Activated T-helper 1 cell treated with Interleukin-2 at 50 U/mL for 16 hours (primary cell): ENCODE data around the gene CELA1.

Experiments used
- DNase-seq: peaks from one replicate; pipeline ENCODE4 v3.0.0-alpha.2; 2020; ENCODE audit warnings: low read depth

CELA1 gene

DNA sequence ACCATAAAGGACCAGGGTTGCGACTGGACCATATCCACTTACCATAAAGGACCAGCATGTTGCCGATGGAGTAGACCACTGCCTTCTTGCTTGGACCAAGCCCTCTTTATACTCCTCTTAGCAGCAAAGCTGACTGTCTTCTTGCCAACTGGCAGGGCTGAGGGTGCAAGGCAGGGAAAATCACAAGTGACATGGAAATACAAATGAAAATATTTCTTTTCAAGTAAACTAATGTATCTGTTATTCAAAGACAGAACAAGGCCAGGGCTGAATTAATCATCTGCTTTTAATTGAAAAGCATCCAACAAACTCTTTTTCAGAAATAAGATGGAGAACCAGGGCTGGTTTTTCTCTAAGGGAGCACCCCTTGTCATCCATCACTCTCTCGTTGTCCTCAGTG lies at the start of gene CELA1:
Gene CELA1 (minus strand): TSS at position 99 of the 400 bp plus-strand sequence. CDS start 41 bp downstream, at position 58.
- no peak for DNase-seq

DNA sequence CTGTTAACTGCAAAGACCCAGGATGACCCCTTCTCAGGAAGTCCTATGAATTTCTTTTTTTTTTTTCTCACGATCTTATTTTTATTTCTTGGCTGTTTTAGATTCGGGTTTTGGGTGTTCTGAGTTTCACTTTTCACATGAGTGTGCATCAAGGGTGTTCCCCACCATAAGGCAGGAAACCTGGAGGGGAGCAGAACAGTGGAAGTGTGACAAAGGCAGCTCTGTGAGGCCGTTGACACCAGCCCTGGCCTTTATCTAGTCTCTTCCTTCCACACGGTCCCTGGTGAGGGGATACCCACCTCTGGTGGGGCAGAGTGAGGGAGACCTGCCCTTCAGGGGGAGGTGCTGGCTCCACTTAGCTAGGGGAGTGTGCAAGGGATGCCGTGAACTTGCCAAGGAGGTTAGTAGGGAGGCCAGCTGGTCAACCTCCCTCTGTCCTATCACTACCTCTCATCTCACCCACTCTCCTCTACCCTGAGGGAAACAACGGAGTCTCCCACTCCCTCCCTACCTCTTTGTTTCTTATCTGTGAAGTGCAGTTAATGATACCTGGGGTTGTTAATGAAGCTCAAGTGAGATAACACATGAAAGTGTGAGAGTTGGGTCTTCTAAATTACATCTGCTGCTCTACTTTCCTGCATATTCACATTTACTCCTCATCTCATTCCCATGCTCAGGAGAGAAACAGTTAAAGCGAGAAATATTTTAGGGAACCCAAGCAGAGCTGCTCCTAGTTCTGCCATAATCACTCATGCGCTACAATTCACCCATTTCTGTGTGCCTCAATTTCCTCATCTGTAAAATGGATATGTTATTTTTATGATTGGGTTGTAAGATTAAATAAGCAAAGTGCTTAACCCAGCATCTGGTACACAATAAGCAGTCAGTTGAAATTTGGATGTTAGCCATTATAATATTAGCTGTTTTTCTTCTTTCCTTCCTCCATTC lies 49.1 kb upstream of the CELA1 start:
- no peak for DNase-seq

DNA sequence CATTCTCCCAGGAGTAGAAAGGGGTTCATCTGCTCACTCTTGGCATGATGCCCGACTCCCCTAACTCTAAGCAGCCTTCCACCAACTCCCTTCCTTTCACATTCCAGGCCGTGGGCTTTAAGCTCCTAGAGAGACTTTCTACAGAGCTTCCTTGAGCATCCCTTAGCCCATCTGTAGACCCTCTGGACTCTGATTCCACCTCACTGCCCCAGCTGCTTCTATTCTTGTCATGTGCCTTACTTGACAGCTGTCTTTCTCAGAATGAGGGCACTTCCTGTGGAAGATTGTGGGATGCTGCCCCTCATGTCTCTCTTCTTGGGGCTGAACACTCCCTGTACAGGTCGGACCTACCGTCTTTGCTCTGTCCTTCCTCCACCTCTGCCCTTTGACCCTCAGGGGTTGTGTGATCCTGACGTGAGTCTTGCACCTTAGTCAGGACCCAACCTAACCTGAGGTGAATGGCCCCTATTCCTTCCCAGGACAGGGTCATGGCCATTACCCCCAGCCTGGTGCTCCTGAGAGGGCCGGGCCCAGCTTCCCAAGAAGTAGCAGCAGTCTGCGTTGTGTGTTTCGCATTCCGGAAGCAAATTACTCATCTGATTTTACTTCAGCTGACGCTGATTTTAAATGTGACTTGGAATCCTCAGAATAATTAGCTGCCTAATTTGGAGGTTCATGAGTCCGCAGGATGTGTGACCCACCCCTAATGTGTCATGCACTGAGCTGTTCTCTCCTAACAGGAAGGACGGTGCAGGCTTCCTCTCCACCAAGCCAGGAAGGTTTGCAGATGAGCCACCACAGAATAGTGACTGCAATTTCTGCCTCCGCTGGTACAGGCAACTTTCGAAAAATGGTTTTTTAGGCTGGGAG lies 47.4 kb upstream of the CELA1 start:
- peak; percentile 39 for DNase-seq

DNA sequence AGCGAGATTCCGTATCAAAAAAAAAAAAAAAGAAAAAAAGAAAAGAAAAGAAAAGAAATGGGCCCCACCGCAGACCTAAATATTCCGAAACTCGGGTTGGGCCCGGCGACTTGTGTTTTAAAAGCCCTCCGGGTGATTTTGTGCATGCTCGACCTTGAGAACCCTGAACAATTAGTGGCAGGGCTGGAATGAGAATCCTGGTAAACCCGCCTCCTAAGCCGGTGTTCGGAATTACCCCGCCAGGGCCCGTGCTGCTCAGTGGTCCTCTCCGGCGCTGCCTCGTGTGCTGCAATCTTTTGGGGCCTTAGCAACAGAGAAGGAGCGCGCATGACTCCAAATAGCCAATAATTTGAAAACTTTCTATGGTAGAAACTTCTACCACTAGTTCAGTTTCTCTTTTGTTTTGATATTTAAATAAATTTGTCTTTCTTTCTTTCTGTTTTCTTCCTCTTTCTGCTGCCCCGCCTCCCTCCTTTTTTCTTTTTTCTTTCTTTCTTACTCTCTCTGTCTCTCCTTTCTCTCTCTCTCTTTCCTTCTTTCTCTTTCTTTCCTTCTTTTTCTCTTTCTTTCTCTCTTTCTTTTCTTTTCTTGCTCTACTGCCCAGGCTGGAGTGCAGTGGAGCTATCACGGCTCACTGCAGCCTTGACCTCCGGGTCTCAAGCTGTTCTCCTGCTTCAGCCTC lies 46.2 kb upstream of the CELA1 start:
- DNase-seq, result no peak

DNA sequence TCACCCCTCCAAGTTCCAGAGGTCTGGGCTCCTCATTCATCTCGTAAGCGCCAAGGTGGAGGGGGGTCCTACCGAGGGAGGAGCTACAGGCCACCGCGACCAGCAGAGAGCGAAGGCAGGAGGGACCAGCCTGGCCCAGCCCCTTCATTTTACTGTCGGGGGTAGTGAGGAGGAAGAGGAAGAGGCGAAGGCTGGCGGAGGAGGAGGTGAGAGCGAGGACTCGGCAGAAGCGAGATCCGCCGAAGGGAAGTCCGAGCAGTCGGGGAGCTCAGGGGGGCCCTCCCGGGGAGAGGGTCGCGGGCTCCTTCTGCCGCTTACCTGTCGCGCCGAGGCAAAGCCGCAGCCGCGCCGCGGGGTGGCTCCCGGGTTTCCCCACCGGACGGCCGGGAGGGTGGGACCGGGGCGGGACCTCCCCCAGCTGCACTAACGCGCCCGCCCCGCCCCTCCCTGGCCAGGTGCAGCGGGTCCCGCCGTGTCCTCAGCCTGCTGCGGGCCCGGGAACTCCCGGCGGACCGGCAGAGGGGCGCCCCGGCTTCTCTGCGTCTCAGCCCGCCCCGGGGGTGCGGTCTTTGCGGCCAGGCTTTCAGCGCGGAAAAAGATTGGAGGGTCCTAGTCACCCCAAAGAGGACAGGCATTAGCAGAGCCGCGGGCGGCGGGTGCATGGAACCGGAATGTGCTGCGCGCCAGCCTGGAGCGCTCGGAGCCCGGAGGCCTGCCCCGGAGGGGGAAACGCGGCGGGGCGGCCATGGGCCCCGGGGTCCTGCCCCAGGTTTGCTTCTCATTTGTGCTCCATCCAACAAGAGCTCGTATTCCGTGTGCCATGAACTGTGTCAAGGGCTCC lies 45.0 kb upstream of the CELA1 start, which contains the start of gene GALNT6:
Gene GALNT6 (minus strand): TSS at position 124 of the 841 bp plus-strand sequence. CDS start 11,625 bp downstream, outside the sequence.
- peak; percentile 64 for DNase-seq

DNA sequence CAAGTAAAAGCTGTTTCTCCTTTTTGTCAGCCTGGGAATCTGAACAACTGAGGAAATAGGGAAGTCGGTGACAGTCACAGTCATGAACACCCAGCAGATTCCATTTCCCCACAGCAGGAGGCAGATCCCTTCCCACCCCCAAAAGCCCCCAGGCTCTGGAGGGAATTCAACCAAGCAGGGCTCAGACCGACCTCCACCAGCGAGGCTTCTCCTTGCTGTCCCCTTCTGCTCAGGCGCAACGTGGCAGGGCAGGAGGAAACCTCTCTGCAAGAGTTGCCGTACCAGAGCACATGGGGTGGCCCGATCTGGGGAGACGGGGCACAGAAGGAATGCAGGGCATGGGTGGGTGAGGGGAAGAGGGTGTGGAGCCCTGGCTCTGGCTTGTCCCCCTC lies 44.4 kb upstream of the CELA1 start:
- no peak for DNase-seq

DNA sequence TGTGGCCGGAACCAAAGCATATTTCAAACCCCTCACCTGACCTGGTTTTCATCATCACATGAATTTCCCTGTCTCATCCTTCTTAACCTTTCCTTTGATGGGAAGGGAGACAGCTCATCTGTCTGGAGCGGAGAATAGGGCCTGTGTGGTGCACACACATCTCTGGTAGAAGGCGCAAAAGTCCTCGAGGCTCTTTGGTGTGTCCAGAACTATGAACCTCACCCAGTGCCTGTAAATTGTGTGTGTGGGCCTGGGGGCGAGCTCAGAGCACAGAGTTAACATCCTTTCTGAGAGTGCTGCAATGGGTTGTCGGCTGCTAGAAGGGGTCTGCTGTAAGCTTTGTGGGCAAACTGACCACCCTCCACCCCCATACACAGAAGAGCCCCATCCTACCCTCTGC lies 44.0 kb upstream of the CELA1 start:
- no peak for DNase-seq

DNA sequence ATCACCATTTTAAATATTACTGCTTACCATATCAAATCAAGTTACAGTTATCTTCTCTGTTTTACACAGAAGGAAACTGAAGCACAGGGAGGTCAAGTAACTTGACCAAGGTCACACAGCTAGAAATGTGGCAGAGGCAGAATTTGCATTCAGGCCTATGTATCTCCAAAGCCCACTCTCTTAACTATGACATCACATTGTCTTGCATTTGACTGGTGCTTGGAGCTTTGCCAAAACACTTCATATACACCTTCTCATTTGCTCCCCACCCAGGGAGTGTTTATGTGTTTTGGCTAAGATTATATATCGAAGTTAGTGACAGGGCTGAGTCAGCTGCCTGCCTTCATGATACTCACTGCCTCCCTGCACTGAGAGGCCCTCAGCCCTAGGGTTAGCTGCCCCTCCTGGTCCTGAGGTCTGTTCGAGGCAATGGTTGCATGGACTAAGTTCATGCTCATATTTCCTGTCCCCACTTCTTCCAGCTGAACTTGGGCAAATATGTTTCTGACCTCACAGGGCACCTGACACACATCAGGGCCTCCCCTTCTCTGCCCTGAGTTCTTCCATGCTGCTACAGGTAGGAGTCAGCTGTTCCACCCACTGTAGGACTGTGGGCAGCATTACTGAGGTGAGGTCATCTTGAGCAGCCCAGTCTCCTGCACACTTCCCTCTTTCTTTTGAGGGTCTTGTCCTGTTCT lies 43.0 kb upstream of the CELA1 start:
- no peak for DNase-seq

DNA sequence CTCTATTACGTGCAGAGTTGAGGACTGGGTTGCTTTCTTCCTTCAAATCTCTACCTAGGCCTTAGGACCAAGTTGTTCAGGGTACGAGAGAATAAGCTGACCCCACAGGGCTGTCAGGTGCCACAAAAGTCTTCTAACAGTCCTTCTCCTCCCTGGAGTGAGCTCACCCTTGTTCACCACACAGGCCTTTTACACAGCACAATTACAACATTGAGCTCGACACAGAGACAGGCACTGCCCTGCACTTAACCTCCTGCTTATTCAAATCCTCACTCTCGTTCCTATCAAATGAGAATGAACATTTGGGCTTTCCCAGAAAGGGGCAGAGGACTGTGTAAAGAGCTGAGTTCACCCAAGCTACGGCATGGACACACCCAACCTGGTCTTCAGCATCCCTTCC lies 42.4 kb upstream of the CELA1 start:
- no peak for DNase-seq

DNA sequence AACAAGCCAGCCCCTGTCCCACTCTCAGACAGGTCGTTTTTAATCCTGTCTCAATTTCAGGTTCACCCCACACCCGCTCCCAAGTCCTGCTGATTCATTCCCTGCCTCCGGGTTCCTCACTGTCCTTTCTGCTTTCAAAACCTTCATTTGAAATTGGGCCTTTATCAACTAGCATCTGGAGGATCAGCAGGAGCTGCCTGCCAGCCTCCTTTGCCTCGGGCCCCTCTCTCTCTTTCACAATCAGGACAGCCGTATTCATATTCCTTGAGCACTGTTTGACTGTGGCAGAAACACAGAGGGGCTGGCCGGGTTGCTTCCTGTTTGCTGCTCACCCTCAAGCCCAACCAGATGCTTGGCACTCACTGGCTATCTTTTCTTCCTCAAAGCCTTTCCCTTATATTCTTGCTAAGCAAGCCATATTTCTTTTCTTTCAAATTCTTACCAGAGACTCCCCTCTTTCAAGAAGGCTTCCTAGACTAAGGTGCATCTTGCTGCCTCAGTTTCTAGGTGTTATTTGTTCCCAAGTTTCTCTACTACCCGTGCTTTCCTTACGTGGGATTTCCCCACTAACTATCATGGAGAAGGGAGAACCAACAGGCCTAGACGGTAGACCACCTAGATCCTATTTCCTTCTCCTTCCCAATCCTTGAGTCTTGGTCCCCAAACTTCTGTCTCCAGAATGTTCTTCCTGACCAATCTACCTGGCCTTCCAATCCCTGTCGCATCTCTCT lies 41.8 kb upstream of the CELA1 start:
- no peak for DNase-seq

DNA sequence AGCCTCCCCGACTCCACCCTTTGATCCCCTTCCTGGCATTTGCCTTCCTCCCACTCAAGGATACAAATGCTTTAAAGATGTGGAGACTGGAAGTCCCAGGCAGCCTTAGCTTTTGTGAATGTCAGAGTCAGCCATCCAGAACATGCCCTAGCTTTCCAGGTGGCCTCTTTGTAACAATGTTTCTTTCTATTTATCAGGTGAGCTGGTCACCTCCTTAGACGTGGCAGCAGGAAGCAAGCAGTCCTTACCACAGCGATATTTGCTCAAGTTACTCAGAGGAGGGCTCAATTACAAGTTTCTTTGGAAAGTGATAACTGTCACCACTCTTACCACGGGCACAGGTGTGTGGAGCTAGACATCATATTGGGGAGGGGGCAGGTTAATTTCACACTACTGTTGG lies 39.9 kb upstream of the CELA1 start:
- no peak for DNase-seq

DNA sequence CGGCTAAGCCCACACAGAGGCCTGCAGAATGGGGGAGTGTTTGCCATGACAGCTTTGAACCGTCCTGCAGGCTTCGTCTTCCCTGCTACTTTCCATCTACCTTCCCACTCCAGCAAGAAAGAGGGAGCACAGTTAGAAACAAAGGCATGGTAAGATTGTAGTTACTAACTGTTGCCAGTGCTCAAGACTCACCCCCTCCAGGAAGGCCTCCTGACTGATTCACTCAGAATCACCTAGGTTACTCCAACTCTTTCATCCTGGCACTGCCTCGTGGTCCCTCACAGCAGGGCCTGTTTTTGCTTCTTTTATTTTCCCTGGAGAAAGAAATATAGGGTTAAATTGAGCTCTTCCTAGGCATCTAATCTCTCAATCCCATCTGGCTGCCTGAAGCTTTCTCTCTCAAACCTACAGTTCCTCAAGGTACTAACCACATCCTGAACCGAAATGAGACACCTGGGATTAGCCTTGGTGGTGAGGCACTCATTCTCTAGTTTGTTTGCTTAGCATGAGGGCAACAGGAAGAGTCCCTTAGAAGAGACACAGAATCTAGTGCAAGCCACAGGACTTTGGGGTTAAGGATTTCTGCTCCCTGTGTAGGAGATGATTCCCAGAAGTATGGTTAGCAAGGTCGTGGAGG lies 36.9 kb upstream of the CELA1 start:
- no peak for DNase-seq

DNA sequence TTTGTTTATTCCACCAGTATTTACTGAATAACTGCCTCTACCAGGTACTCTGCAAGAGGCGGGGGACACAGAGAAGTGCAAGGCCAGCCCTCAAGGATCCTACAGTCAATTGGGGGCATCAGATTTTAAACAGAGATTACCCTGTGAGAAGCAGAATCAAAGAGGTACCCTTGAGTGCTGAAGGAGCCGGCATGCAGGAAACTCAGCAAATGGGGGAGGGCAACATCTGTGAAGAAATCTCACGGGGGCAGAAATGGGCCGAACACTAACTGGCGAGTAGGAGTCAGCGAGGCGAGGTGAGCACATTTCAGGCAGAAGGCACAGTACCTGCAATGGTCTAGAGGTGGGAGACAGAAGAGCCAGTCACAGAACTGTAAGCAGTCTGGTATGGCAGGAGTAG lies 35.7 kb upstream of the CELA1 start:
- no peak for DNase-seq

DNA sequence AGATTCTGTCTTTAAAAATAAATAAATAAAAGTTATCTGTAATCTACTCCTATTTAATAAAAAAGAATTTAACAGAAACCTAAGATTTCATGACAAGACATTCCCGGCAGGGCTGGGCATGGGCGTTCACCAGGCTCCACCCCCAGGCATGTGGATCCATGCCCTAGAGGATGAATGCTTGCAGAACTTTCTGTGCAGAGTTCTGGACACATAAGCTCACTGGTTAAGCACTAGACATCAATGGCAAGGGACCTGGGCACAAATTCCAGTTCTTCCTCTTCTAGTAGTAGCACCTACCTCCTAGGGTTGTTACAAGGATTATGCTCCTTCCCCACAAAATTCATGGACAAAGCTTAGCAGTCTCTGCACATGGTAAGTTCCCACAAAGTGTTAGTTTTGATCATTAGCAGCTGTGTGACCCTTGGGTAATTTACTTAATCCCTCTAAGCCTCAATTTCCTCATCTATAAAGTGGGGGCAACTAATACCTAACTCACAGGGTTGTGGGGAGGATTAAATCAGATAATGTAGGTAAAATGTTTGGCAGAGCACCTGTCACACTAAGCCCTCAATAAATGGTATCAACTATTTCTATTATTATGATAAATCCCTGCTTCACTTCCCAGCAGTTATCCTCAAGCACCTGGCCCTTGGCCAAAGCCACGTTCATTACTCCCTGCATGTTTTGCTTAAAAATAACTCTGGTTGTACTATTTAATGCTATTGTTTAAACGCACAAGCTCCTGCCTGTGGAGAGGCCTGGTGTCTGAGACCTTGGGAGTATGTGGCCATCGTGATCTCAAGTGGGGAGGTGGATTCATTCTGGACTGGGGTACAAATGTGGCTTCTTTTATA lies 35.0 kb upstream of the CELA1 start:
- no peak for DNase-seq

DNA sequence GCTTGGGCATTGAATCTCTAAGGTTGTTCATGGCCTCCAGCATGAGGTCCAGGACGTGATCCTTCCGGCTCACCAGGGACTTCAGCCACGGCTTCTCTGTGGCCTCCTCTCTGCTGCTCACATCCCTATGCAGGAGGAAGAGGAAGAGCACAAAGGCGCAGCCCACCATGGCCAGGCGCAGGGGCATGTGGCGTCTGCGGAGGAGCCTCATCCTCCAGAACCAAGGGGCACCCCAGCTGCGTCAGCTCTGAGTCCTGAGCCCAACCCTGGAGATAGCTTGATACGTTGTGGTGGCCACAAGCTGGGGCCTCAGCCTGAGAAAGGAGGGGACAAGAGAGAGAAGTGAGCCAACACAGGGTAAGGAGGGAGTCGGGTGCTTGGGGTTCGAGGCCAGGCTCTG lies 33.1 kb upstream of the CELA1 start:
- no peak for DNase-seq

DNA sequence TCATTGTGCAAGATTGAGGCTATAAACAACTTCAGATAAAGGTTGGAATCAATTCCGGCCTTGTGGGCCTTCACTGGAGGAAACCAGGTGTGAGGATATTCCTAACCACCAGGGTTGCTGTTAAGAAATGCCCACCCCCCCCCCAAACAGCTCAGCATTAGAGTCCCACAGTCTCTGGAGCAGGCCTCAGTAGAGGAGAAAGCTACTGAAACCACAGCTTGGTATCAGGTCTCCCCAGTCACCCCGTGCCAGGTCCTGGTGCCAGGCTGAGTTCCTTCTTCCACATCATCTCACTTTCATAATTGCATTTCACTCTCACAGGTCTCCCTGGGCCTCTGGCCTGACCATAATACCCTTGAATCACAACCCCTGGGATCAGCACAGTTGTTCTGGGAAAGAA lies 32.3 kb upstream of the CELA1 start:
- DNase-seq, result no peak

DNA sequence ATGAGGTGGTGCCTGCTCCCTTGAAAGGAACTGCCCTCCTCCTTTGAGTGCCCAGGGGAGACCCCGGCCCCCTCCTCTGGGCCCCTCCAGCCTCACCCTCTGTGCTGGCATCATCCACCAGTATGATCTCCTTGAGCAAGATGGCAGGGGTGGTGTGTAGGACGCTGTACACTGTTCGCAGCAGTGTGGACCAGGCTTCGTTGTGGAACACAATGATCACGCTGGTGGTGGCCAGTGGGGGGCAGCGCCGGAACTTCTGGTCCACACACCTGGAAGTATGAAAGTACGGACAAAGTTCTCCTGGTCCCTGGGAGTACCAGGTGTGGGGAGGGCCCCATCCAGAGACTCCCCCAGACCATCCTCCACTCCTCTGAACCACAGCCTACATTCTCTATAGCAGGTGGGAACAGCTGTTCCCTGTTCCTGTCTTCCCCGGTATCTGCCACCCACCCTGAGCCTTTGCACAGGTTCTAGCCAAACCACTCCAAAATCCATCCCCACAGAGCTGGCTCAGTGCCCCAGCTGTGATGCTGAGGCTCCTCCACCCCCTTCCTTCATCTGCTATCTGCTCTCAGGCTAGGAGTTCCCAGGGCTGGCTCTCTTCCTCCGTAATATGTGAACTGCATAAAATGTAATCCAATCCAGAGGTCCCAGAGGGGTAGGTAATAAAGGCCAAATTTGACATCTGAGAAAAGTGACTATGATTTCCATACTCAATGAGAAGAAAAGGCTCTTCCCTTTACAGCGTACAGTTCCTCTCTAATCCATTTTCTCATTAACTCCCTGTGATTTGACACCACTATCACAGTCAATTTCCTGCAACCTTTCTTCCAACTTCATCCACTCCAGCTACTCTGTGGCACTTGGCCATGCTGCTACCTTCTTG lies 30.9 kb upstream of the CELA1 start:
- DNase-seq, result no peak

DNA sequence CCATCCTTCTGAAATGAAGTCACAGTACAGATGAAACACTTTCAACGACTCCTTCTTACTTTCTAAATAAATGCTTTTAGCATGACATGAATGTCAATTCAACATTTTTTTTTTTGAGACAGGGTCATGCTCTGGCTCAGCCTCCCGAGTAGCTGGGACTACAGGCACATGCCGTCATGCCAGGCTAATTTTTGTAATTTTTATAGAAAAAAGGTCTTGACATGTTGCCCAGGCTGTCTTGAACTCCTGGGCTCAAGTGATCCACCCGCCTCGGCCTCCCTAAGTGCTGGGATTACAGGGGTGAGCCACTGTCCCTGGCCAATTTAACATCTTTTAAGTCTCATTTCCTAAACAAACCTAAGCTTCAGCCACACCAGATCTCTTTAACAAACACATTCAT lies 28.4 kb upstream of the CELA1 start:
- DNase-seq, result no peak
